GM18526 (cell line): Measurements from ENCODE around the gene ADCY9.

Experiments
- POLR2A ChIP-seq: IDR thresholded peaks from 3 replicates; pipeline ENCODE4 v1.6.1; 2011; ENCODE audit not compliant: insufficient read length; ENCODE audit errors: extremely low read depth

ADCY9 gene

GRCh38 chr16:4133897-4134372 is 17.7 kb upstream of the ADCY9 start:
- no peak for TF ChIP-seq POLR2A

GRCh38 chr16:4131621-4132020 is 15.4 kb upstream of the ADCY9 start:
- no peak for TF ChIP-seq POLR2A

- no peak for TF ChIP-seq POLR2A
Observed at GRCh38 chr16:4124535-4125294, 8.5 kb upstream of the ADCY9 start.

- TF ChIP-seq POLR2A, result no peak
Observed at GRCh38 chr16:4123616-4124300, 7.5 kb upstream of the ADCY9 start.

- no peak for TF ChIP-seq POLR2A
Observed at GRCh38 chr16:4120176-4120575, 3.9 kb upstream of the ADCY9 start.

GRCh38 chr16:4117250-4117578 is 972 bp upstream of the ADCY9 start:
- TF ChIP-seq POLR2A, result no peak

GRCh38 chr16:4115949-4116318 is 308 bp downstream of the ADCY9 start:
- TF ChIP-seq POLR2A, result no peak

GRCh38 chr16:4115209-4115948 is 863 bp downstream of the ADCY9 start:
- TF ChIP-seq POLR2A, result no peak

- TF ChIP-seq POLR2A, result no peak
Observed at GRCh38 chr16:4114257-4115208, 1.7 kb downstream of the ADCY9 start.

GRCh38 chr16:4113358-4114256 is 2.6 kb downstream of the ADCY9 start:
- no peak for TF ChIP-seq POLR2A

- TF ChIP-seq POLR2A, result no peak
Observed at GRCh38 chr16:4111748-4112696, 4.2 kb downstream of the ADCY9 start.

- TF ChIP-seq POLR2A, result no peak
Observed at GRCh38 chr16:4110680-4111079, 5.6 kb downstream of the ADCY9 start.

GRCh38 chr16:4110065-4110464 is 6.2 kb downstream of the ADCY9 start:
- no peak for TF ChIP-seq POLR2A
